Muscle of leg (tissue), 11 donors: Measurements from ENCODE around the gene TMEM81. TPM values are rescaled to one million over a fixed set of nuclear protein-coding genes. Genes with fewer than 3 reads are reported as not detected.

ENCODE experiments used
- DNase-seq: peaks from one replicate; pipeline ENCODE4 v3.0.0; 2013
- H3K27ac ChIP-seq: one replicate; pipeline ENCODE4 v1.5.1; 2013; ENCODE audit warnings: mild to moderate bottlenecking, low read length, control low read depth
- H3K27me3 ChIP-seq: one replicate; pipeline ENCODE4 v1.6.1; 2013; ENCODE audit warnings: low read length; ENCODE audit not compliant: control insufficient read depth, insufficient read depth
- H3K36me3 ChIP-seq: one replicate; pipeline ENCODE4 v1.6.1; 2013; ENCODE audit warnings: low read length; ENCODE audit not compliant: control insufficient read depth, insufficient read depth
- H3K4me1 ChIP-seq: one replicate; pipeline ENCODE4 v1.6.1; 2013; ENCODE audit warnings: low read length; ENCODE audit not compliant: control insufficient read depth, insufficient read depth
- H3K4me3 ChIP-seq: one replicate; pipeline ENCODE4 v1.5.1; 2013; ENCODE audit warnings: low read length, control low read depth
- H3K9me3 ChIP-seq: replicated peaks from 2 replicates; pipeline ENCODE4 v1.6.1; 2013; ENCODE audit warnings: low read depth, low read length; ENCODE audit not compliant: control insufficient read depth
- WGBS: methylation state at CpG from one replicate; pipeline ENCODE4 v1.1.5; 2013; ENCODE audit warnings: missing lambda C conversion rate; ENCODE audit not compliant: insufficient coverage; 5-methylcytosine and 5-hydroxymethylcytosine counted together
- polyA plus RNA-seq, 8 donors: library from polyadenylated mRNA; unstranded; fragments of 120-200 nt; gene quantifications; one replicate each; pipeline versions ENCODE4 v1.2.1 to v1.2.3, GENCODE V29; 2013; ENCODE audit warnings: inconsistent platforms in 1 of 8, low replicate concordance in 1 of 8; ENCODE audit not compliant: insufficient read length in 8 of 8, insufficient read depth in 1 of 8
- total RNA-seq: library from RNA; stranded (reverse); fragments of 120-200 nt; gene quantifications from one replicate; pipeline ENCODE4 v1.2.4, GENCODE V29; 2013

Gene TMEM81
- total and polyA plus RNA-seq, 9 donors = 1.5 to 3.3 (median 2.2) TPM

DNA sequence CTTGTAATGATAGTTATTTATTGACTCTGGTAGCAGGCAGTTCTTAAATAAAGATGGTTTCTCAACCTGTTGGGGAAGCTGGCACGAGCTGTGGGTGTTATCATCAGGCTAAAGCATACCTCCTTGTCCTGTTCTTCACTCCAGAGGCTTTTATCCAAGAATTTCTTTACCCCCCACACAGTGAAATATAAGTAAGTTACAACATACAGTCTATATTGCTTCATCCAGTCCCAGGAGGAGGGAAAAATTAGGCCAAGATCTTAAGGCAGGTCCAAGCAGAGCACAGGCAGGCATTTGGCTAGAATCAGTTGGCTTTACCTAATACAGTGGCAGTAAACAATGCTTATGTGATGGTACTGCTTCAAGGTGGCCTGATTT is 6.3 kb downstream of the TMEM81 start:
- Histone ChIP-seq H3K4me3 (no peak overlapping the region), H3K27ac (no peak overlapping the region), H3K4me1 (no peaks in the 10 kb centered on the region), H3K36me3 (peaks cover 5% of the 10 kb centered on the region), H3K9me3 (no peaks in the 10 kb centered on the region), H3K27me3 (no peaks in the 10 kb centered on the region)
- no peak for DNase-seq
- no CpG with 5 or more reads among the region's 1 CpG for WGBS

DNA sequence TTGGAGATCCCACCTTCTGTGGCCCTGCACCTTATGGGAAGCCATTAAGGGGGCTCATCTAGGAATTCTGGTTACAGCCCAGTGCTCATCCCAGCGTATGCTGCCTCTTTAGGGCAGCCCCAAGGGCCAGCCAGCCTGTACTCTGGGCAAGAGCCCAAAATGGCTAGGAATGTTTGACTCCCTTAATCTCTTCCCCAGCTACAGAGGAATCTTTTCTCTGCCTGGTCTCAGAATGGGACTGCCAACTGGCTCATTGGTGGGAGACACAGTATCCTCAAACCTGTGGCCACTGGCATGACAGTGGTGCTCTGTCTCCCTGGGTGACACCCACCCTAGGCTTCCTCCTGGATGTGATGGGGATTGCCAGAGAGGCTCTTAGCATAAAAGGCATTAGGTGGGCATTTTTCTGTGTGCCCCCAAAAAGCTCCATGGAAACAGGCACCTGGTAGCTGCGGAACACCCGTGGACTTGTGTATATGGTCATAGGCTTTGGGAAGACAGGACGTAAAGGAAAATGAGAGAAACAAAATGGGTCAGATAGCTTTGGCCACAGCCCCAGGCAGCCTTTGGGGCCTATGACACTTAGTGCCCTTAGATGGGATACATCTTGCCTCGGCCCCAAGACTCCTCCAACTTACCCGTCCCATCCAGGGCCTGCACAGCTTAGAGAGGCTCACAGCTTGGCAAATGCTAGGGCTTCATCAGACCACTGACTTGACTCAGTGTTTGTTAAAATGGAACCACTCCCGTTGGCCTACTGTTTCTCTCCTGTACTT is 6.9 kb downstream of the TMEM81 start:
- Histone ChIP-seq H3K4me3 (no peak overlapping the region), H3K4me1 (no peaks in the 10 kb centered on the region), H3K36me3 (peaks cover under 1% of the 10 kb centered on the region), H3K27ac (no peak overlapping the region), H3K27me3 (no peaks in the 10 kb centered on the region), H3K9me3 (no peaks in the 10 kb centered on the region)
- DNase-seq = peak; percentile 26
- WGBS = 43% methylated on average over 1 of the region's 7 CpGs

- Histone ChIP-seq H3K4me3 (no peak overlapping the region), H3K9me3 (no peaks in the 10 kb centered on the region), H3K36me3 (no peaks in the 10 kb centered on the region), H3K27ac (no peak overlapping the region), H3K27me3 (no peaks in the 10 kb centered on the region), H3K4me1 (no peaks in the 10 kb centered on the region)
- WGBS = 86% methylated on average over 1 of the region's 4 CpGs
- no peak for DNase-seq
Measured at GRCh38 chr1:205076245-205076761, 8.0 kb downstream of the TMEM81 start.

DNA sequence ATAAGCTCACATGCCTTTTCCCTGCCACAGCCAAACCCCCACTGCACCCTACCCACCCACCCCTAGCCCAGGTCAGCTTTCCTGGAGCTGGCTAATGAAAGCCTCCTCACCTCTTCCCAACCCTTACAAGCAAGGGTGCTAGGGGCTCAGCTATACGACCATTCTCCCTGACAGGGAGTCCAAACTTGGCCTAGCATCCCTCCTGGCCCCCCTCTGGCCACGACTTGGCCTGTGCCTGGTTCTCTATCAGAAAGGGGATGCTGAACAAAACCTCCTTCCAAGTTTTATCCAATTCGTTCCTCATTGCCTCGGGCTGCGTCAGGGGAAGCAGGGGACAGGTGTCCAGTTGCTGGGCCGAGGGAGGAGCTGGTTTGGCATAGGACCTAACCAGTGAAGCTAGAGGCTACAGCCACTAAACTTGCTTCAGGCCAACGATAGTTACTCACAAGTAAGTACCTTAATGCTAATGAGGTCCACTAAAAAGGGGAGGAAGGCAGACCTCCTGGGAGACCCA is 8.6 kb downstream of the TMEM81 start:
- Histone ChIP-seq H3K36me3 (no peaks in the 10 kb centered on the region), H3K27me3 (no peaks in the 10 kb centered on the region), H3K4me3 (no peak overlapping the region), H3K4me1 (no peaks in the 10 kb centered on the region), H3K27ac (no peak overlapping the region), H3K9me3 (no peaks in the 10 kb centered on the region)
- 31% methylated on average over 4 of the region's 7 CpGs for WGBS
- DNase-seq = no peak

- Histone ChIP-seq H3K9me3 (no peaks in the 10 kb centered on the region), H3K4me1 (no peaks in the 10 kb centered on the region), H3K4me3 (no peak overlapping the region), H3K36me3 (no peaks in the 10 kb centered on the region), H3K27ac (no peak overlapping the region), H3K27me3 (no peaks in the 10 kb centered on the region)
- 88% methylated on average over 4 of the region's 7 CpGs for WGBS
- DNase-seq = no peak
Measured at GRCh38 chr1:205074513-205074912, 9.7 kb downstream of the TMEM81 start.

GRCh38 chr1:205074084-205074483 is 10.2 kb downstream of the TMEM81 start:
- no peaks in the 10 kb centered on the region for H3K36me3 ChIP-seq
- no peak for DNase-seq
- H3K9me3 ChIP-seq = no peaks in the 10 kb centered on the region
- no peaks in the 10 kb centered on the region for H3K4me1 ChIP-seq
- no peak overlapping the region for H3K4me3 ChIP-seq
- no peak overlapping the region for H3K27ac ChIP-seq
- 80% methylated on average over 11 of the region's 11 CpGs for WGBS
- no peaks in the 10 kb centered on the region for H3K27me3 ChIP-seq

- whole genome bisulfite sequencing = 80% methylated on average over 7 of the region's 12 CpGs
- no peak overlapping the region for H3K4me3 ChIP-seq
- DNase-seq = no peak
- no peaks in the 10 kb centered on the region for H3K27me3 ChIP-seq
- no peak overlapping the region for H3K27ac ChIP-seq
- H3K36me3 ChIP-seq = no peaks in the 10 kb centered on the region
- no peaks in the 10 kb centered on the region for H3K9me3 ChIP-seq
- H3K4me1 ChIP-seq = no peaks in the 10 kb centered on the region
Measured at GRCh38 chr1:205073511-205073910, 10.7 kb downstream of the TMEM81 start.

GRCh38 chr1:205072881-205073280 is 11.4 kb downstream of the TMEM81 start:
- Histone ChIP-seq H3K36me3 (no peaks in the 10 kb centered on the region), H3K4me1 (no peaks in the 10 kb centered on the region), H3K9me3 (no peaks in the 10 kb centered on the region), H3K4me3 (no peak overlapping the region), H3K27me3 (no peaks in the 10 kb centered on the region), H3K27ac (no peak overlapping the region)
- WGBS = 88% methylated on average over 7 of the region's 8 CpGs
- no peak for DNase-seq

DNA sequence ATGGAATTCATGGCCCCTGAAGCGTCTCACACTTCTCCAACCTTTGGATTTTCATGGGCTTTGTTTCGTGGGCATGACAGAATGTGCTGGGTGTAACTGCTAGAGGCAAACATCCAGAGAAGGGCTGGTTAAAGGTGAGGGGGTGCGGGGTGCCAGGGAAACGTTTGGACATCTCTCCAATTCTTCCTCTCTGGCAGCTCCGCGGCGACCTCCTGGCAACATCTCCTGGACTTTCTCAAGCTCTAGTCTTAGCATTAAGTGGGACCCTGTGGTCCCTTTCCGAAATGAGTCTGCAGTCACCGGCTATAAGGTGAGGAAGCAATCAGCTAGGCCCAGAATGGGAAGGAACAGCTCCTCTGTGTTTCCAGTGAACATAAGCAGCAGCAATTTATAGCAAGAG is 12.0 kb downstream of the TMEM81 start:
- no peak for DNase-seq
- no peaks in the 10 kb centered on the region for H3K36me3 ChIP-seq
- H3K9me3 ChIP-seq = no peaks in the 10 kb centered on the region
- no peak overlapping the region for H3K4me3 ChIP-seq
- no peaks in the 10 kb centered on the region for H3K4me1 ChIP-seq
- H3K27ac ChIP-seq = no peak overlapping the region
- no peaks in the 10 kb centered on the region for H3K27me3 ChIP-seq
- 83% methylated on average over 6 of the region's 9 CpGs for WGBS

DNA sequence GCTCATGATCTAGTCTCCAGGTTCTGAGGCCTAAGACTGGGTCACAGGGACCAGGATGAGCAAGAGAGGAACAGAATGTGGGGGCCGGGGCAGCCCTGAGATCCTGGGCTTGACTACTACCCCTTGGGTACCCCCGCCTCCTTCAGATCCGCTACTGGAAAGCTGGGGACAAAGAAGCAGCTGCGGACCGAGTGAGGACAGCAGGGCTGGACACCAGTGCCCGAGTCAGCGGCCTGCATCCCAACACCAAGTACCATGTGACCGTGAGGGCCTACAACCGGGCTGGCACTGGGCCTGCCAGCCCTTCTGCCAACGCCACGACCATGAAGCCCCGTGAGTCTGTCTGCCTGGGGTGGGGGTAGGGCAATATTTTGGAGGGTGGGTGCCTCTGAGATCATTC is 12.5 kb downstream of the TMEM81 start:
- Histone ChIP-seq H3K9me3 (no peaks in the 10 kb centered on the region), H3K27me3 (no peaks in the 10 kb centered on the region), H3K4me3 (no peak overlapping the region), H3K36me3 (no peaks in the 10 kb centered on the region), H3K4me1 (no peaks in the 10 kb centered on the region), H3K27ac (no peak overlapping the region)
- no peak for DNase-seq
- WGBS = 70% methylated on average over 7 of the region's 12 CpGs
